Gastrocnemius medialis (tissue), 4 donors: ENCODE data around the gene QPCT. TPM values are rescaled to one million over a fixed set of nuclear protein-coding genes. Genes with fewer than 3 reads are reported as not detected.

Experiments
- ATAC-seq, 2 donors: fragments of 150-250 bp; one replicate each; pipeline ENCODE4 v1.9.1; 2016
- DNase-seq, 2 donors: peaks; one replicate each; pipeline ENCODE4 v3.0.0-alpha.2; 2019
- H3K27ac ChIP-seq, 4 donors: fragments of 200-600 bp; sonication (generic); 1 replicate in 1 of 4; 2 replicates in 3 of 4; pipeline ENCODE4 v1.5.1; 2016 to 2018; ENCODE audit warnings: mild to moderate bottlenecking in 2 of 4, moderate library complexity in 1 of 4
- H3K27me3 ChIP-seq, 3 donors: fragments of 200-600 bp; sonication (generic) in 2 of 3; 1 replicate in 1 of 3; 2 replicates in 2 of 3; pipeline versions ENCODE4 v1.5.1 to v1.6.0; 2016 to 2019; ENCODE audit warnings: mild to moderate bottlenecking in 1 of 3, moderate library complexity in 1 of 3
- H3K36me3 ChIP-seq, 2 donors: fragments of 200-600 bp; sonication (generic) in 1 of 2; one replicate each; pipeline ENCODE4 v1.5.1; 2017 to 2018
- H3K4me1 ChIP-seq, 2 donors: fragments of 200-600 bp; sonication (generic) in 1 of 2; one replicate each; pipeline ENCODE4 v1.5.1; 2016 to 2017; ENCODE audit warnings: mild to moderate bottlenecking in 2 of 2
- H3K4me3 ChIP-seq, 4 donors: fragments of 200-600 bp; sonication (generic) in 3 of 4; 1 replicate in 1 of 4; 2 replicates in 3 of 4; pipeline ENCODE4 v1.5.1; 2016 to 2019; ENCODE audit warnings: mild to moderate bottlenecking in 2 of 4
- H3K9me3 ChIP-seq, 3 donors: fragments of 200-600 bp; sonication (generic) in 2 of 3; 1 replicate in 1 of 3; 2 replicates in 2 of 3; pipeline ENCODE4 v1.5.1; 2016 to 2019
- CTCF ChIP-seq, 5 experiments: fragments of 450-650 bp in 3 of 5; fragments of 200-600 bp in 2 of 5; sonication (generic) in 2 of 5; IDR thresholded peaks in 4 of 5; conservative IDR thresholded peaks in 1 of 5; 1 replicate in 4 of 5; 2 replicates in 1 of 5; pipeline ENCODE4 v1.5.1; 2016 to 2019; ENCODE audit warnings: antibody characterized with exemption in 5 of 5, mild to moderate bottlenecking in 3 of 5, moderate library complexity in 3 of 5
- POLR2A ChIP-seq, 2 donors: fragments of 450-650 bp; IDR thresholded peaks; one replicate each; pipeline ENCODE4 v1.6.1; 2017; ENCODE audit warnings: antibody characterized with exemption in 2 of 2, mild to moderate bottlenecking in 2 of 2, moderate library complexity in 2 of 2
- in situ Hi-C, 4 donors: fragments of 200-750 bp; cut with MboI; loops; one replicate each; pipeline versions ENCODE4 v1.15.0 to v1.8.0; 2017; ENCODE audit warnings: low sequenced_read_pairs in 4 of 4
- intact Hi-C: fragments of 100-400 bp; cut with DNase I; formaldehyde crosslinking; loops from one replicate; pipeline ENCODE4 v1.15.1; 2023; ENCODE audit warnings: low total_unique reads
- total RNA-seq, 4 donors: library from RNA; depleted of rRNA; stranded (reverse); fragments of >200 nt; gene quantifications; one replicate each; pipeline versions ENCODE4 v1.1.0 to v1.2.3, GENCODE V29; 2016

The QPCT gene
- total RNA-seq, 4 donors from 2014 or later = 1.5 to 6.4 (median 4.7) TPM

- intact Hi-C loops (no loop called here), in situ Hi-C loops (loop anchor here in 3 of 4 donors (5.0 to 25.0 kb wide), 5 partner anchors 441 to 896 kb away; no protein-coding TSS in a partner anchor)
- DNase-seq (no peak), ATAC-seq (no peak)
- Histone ChIP-seq H3K4me1 (peaks cover 7 to 9% of the 10 kb centered on the region in 2 donors), H3K9me3 (no peaks in the 10 kb centered on the region), H3K27ac (no peak overlapping the region), H3K36me3 (no peaks in the 10 kb centered on the region), H3K4me3 (no peak overlapping the region), H3K27me3 (no peaks in the 10 kb centered on the region)
- TF ChIP-seq CTCF (IDR thresholded peaks at IDR 0.05 in 4 of 5, conservative IDR thresholded peaks at IDR 0.05 in 1 of 5) (no peak), POLR2A (IDR thresholded peaks at IDR 0.05) (no peak)
These were observed 47.3 kb downstream of the QPCT start for GRCh38 chr2:37391711-37392110.

- Histone ChIP-seq H3K9me3 (no peaks in the 10 kb centered on the region), H3K36me3 (no peaks in the 10 kb centered on the region), H3K27ac (no peak overlapping the region), H3K4me3 (no peak overlapping the region), H3K27me3 (no peaks in the 10 kb centered on the region), H3K4me1 (peaks cover 7 to 9% of the 10 kb centered on the region in 2 donors)
- in situ Hi-C loops = loop anchor here in 3 of 4 donors (5.0 to 25.0 kb wide), 5 partner anchors 440 to 895 kb away; no protein-coding TSS in a partner anchor
- no peak for ATAC-seq
- intact Hi-C loops = no loop called here
- no peak for DNase-seq
- TF ChIP-seq POLR2A (IDR thresholded peaks at IDR 0.05) (no peak), CTCF (IDR thresholded peaks at IDR 0.05 in 4 of 5, conservative IDR thresholded peaks at IDR 0.05 in 1 of 5) (no peak)
These were observed 48.0 kb downstream of the QPCT start for GRCh38 chr2:37392428-37392827.

- in situ Hi-C loops (loop anchor here in 3 of 4 donors (5.0 to 25.0 kb wide), 5 partner anchors 438 to 893 kb away; no protein-coding TSS in a partner anchor), intact Hi-C loops (no loop called here)
- Histone ChIP-seq H3K27ac (no peak overlapping the region), H3K27me3 (no peaks in the 10 kb centered on the region), H3K4me3 (no peak overlapping the region), H3K4me1 (peaks cover 7 to 9% of the 10 kb centered on the region in 2 donors), H3K9me3 (no peaks in the 10 kb centered on the region), H3K36me3 (no peaks in the 10 kb centered on the region)
- ATAC-seq (no peak), DNase-seq (no peak)
- no peak for TF ChIP-seq CTCF (IDR thresholded peaks at IDR 0.05 in 4 of 5, conservative IDR thresholded peaks at IDR 0.05 in 1 of 5)
- TF ChIP-seq POLR2A (IDR thresholded peaks at IDR 0.05) = no peak
These were observed 49.8 kb downstream of the QPCT start for GRCh38 chr2:37394263-37394662.

- in situ Hi-C loops (loop anchor here in 3 of 4 donors (5.0 to 25.0 kb wide), 5 partner anchors 437 to 892 kb away; no protein-coding TSS in a partner anchor), intact Hi-C loops (no loop called here)
- ATAC-seq (no peak), DNase-seq (no peak)
- Histone ChIP-seq H3K4me3 (no peak overlapping the region), H3K27ac (no peak overlapping the region), H3K36me3 (no peaks in the 10 kb centered on the region), H3K4me1 (peaks cover 3 to 4% of the 10 kb centered on the region in 2 donors), H3K9me3 (no peaks in the 10 kb centered on the region), H3K27me3 (no peaks in the 10 kb centered on the region)
- no peak for TF ChIP-seq CTCF (IDR thresholded peaks at IDR 0.05 in 4 of 5, conservative IDR thresholded peaks at IDR 0.05 in 1 of 5)
- no peak for TF ChIP-seq POLR2A (IDR thresholded peaks at IDR 0.05)
These were observed 50.5 kb downstream of the QPCT start for GRCh38 chr2:37394796-37395555.
